NCI-H2107 treated with DMSO at 0.1 percent for 48 hours (cell line): Measurements from ENCODE around the gene MPZ.
"Not testable (repeated sequence)": the region's sequence is repeated elsewhere in the genome, so short reads cannot be mapped to it uniquely, and the experiment has no call there.

Experiments used
- DNase-seq: peaks from one replicate; lab custom pipeline; 2025; ENCODE audit not compliant: unreplicated experiment; lab: John Stamatoyannopoulos, UW

The MPZ gene

DNA sequence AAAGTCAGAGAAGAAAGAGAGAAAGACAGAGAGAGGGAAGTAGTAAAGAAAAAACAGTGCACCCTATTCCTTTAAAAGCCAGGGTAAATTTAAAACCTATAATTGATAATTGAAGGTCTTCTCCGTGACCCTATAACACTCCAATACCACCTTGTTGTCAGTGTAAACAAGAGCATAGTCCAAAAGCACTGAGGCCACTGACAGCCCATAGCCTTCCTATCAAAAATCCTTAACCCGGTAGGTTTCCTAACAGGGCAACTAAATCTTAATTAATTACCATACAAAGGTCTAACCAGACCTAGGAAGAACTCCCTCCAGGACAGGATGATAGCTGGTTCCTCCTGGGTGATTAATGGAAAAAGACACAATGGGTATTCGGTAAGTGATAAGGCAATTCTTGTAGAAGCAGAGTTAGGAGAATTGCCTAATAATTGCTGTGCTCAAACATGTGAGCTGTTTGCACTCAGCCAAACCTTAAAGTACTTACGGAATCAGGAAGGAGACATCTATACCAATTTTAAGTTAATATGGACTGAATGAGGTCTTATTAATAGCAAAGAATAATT lies 53.7 kb downstream of the MPZ start:
- DNase-seq: not testable (repeated sequence)

DNA sequence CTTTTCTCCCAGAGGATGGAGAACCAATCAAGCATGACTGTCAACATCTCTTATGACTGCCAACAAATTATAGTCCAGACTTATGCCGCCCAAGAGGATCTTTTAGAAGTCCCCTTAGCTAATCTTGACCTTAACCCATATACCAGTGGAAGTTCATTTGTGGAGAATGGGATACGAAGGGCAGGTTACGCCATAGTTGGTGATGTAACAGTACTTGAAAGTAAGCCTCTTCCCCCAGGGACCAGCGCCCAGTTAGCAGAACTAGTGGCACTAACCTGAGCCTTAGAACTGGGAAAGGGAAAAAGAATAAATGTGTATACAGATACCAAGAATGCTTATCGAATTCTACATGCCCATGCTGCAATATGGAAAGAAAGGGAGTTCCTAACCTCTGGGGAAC lies 54.5 kb downstream of the MPZ start:
- not testable (repeated sequence) for DNase-seq
